ENCODE measurements around the gene EXD3. TPM values are rescaled to one million over a fixed set of nuclear protein-coding genes. Genes with fewer than 3 reads are reported as not detected.

EXD3 gene
- total and polyA plus RNA-seq, 8 donors, result 12.9 to 105 (median 24.0) TPM

GRCh38 chr9:137406085-137406760 lies 16.7 kb downstream of the EXD3 start:
- peak overlapping the region; percentile 39 to 47 (median 40) for H3K4me3 ChIP-seq
- H3K36me3 ChIP-seq, result no peaks in the 10 kb centered on the region
- H3K27ac ChIP-seq, result peak overlapping the region in 2 of 5 donors; percentile 9 to 67
- intact Hi-C loops (cut with DNase I; ENCODE audit: low total_unique reads), result loop anchor here (10.0 kb wide), 1 partner anchor 101 kb away; the partner anchor contains the start of gene NRARP
- no peak for TF ChIP-seq POLR2AphosphoS5 (IDR thresholded peaks at IDR 0.05)
- TF ChIP-seq POLR2A (IDR thresholded peaks at IDR 0.05), result no peak
- TF ChIP-seq, protein P1, sequence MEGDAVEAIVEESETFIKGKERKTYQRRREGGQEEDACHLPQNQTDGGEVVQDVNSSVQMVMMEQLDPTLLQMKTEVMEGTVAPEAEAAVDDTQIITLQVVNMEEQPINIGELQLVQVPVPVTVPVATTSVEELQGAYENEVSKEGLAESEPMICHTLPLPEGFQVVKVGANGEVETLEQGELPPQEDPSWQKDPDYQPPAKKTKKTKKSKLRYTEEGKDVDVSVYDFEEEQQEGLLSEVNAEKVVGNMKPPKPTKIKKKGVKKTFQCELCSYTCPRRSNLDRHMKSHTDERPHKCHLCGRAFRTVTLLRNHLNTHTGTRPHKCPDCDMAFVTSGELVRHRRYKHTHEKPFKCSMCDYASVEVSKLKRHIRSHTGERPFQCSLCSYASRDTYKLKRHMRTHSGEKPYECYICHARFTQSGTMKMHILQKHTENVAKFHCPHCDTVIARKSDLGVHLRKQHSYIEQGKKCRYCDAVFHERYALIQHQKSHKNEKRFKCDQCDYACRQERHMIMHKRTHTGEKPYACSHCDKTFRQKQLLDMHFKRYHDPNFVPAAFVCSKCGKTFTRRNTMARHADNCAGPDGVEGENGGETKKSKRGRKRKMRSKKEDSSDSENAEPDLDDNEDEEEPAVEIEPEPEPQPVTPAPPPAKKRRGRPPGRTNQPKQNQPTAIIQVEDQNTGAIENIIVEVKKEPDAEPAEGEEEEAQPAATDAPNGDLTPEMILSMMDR (IDR thresholded peaks at IDR 0.05), result no peak
- no peaks in the 10 kb centered on the region for H3K9me3 ChIP-seq
- WGBS, 5 donors, result 32 to 42% (median 40%) methylated on average over 18 to 20 of the region's 20 CpGs
- DNase-seq, result no peak
- H3K27me3 ChIP-seq, result peaks cover 0 to 16% (median 5%) of the 10 kb centered on the region in 3 donors
- peaks cover 21 to 32% (median 29%) of the 10 kb centered on the region in 4 donors for H3K4me1 ChIP-seq

DNA sequence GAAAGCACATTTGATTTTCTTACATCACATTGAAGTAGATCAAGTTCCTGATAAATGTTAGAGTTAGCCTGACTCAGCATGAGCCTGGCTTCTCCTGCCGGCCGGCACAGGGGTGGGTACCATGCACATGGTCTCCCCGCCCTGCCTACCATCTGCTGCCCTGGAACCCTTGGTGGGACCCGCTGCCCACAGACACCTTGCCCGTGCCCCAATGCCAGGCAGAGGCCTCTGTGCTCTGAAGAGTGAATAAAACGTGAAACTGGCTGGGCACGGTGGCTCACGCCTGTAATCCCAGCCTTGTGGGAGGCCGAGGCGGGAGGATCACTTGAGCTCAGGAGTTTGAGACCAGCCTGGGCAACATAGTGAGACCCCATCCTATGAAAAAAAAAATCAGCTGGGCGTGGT lies 17.3 kb downstream of the EXD3 start:
- intact Hi-C loops (cut with DNase I; ENCODE audit: low total_unique reads), result loop anchor here (10.0 kb wide), 1 partner anchor 101 kb away; the partner anchor contains the start of gene NRARP
- Histone ChIP-seq H3K27me3 (peaks cover 0 to 16% (median 5%) of the 10 kb centered on the region in 3 donors), H3K4me3 (no peak overlapping the region), H3K27ac (no peak overlapping the region), H3K36me3 (no peaks in the 10 kb centered on the region), H3K9me3 (no peaks in the 10 kb centered on the region), H3K4me1 (peaks cover 17 to 26% (median 23%) of the 10 kb centered on the region in 4 donors)
- no peak for DNase-seq
- TF ChIP-seq, protein P1 (IDR thresholded peaks at IDR 0.05), result no peak
- TF ChIP-seq EP300 (IDR thresholded peaks at IDR 0.05) (no peak), POLR2AphosphoS5 (IDR thresholded peaks at IDR 0.05) (no peak), POLR2A (IDR thresholded peaks at IDR 0.05) (no peak)
- 85 to 95% (median 92%) methylated on average over 11 of the region's 11 CpGs for WGBS, 5 donors

- peaks cover 17 to 24% (median 21%) of the 10 kb centered on the region in 4 donors for H3K4me1 ChIP-seq
- WGBS, 5 donors, result 87 to 97% (median 95%) methylated on average over 14 to 24 of the region's 24 CpGs
- H3K9me3 ChIP-seq, result no peaks in the 10 kb centered on the region
- no peak for DNase-seq
- H3K27ac ChIP-seq, result no peak overlapping the region
- H3K36me3 ChIP-seq, result no peaks in the 10 kb centered on the region
- H3K4me3 ChIP-seq, result no peak overlapping the region
- H3K27me3 ChIP-seq, result peaks cover 0 to 16% (median 5%) of the 10 kb centered on the region in 3 donors
- TF ChIP-seq EP300 (IDR thresholded peaks at IDR 0.05), result no peak
- TF ChIP-seq, protein P1 (IDR thresholded peaks at IDR 0.05), result no peak
- no peak for TF ChIP-seq POLR2AphosphoS5 (IDR thresholded peaks at IDR 0.05)
- TF ChIP-seq POLR2A (IDR thresholded peaks at IDR 0.05), result no peak
- intact Hi-C loops (cut with DNase I; ENCODE audit: low total_unique reads), result loop anchor here (10.0 kb wide), 1 partner anchor 100 kb away; the partner anchor contains the start of gene NRARP
These were observed 17.9 kb downstream of the EXD3 start for GRCh38 chr9:137404961-137405567.

DNA sequence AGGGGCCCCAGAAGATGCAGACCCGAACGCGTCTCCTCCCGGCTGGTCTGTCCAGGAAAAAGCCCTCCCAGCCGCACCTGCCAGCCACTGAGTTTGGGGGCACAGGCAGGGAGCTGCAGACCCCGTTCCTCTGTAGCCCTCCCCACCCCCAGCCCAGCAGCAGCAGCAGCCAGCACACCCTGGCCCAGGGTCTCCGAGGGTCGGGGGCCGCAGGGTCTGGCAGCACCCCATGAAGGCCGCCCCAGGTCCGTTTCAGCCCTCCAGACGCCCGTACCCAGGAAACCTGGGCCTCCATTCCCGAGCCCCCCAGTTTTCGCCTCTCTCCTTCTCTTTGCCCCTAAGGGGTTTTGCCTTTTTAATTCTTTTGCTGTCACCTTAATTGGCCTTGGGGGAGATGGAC lies 19.7 kb downstream of the EXD3 start:
- no peak for DNase-seq
- Histone ChIP-seq H3K9me3 (no peaks in the 10 kb centered on the region), H3K36me3 (peaks cover 0 to 4% (median 0%) of the 10 kb centered on the region in 4 donors), H3K4me1 (peaks cover 17 to 24% (median 21%) of the 10 kb centered on the region in 4 donors), H3K4me3 (no peak overlapping the region), H3K27ac (no peak overlapping the region), H3K27me3 (peaks cover 0 to 16% (median 5%) of the 10 kb centered on the region in 3 donors)
- WGBS, 5 donors, result 85 to 98% (median 95%) methylated on average over 9 to 15 of the region's 15 CpGs
- no peak for TF ChIP-seq POLR2A (IDR thresholded peaks at IDR 0.05)
- TF ChIP-seq, protein P1 (IDR thresholded peaks at IDR 0.05), result no peak
- TF ChIP-seq EP300 (IDR thresholded peaks at IDR 0.05), result no peak
- no peak for TF ChIP-seq POLR2AphosphoS5 (IDR thresholded peaks at IDR 0.05)
- intact Hi-C loops (cut with DNase I; ENCODE audit: low total_unique reads), result loop anchor here (10.0 kb wide), 1 partner anchor 98 kb away; the partner anchor contains the start of gene NRARP

Measured in stomach (tissue), 9 donors.